Measurements from ENCODE around the gene C6orf89.

GRCh38 chr6:36947570-36948351 lies 62.0 kb downstream of the C6orf89 start:
- TF ChIP-seq POLR2A (IDR thresholded peaks at IDR 0.05; ENCODE audit: low read depth, low read length) (no peak), TAF1 (IDR thresholded peaks at IDR 0.05; ENCODE audit: borderline replicate concordance, low read depth, low read length) (no peak), POLR2AphosphoS5 (IDR thresholded peaks at IDR 0.05; ENCODE audit: low read depth, low read length) (no peak)
